Hepatocyte (in vitro differentiated cells): ENCODE data around the gene SDK1. TPM values are rescaled to one million over a fixed set of nuclear protein-coding genes. Genes with fewer than 3 reads are reported as not detected.
A peak's percentile ranks its signal among the peaks of the same experiment; 100 is the strongest.

Source experiments
- DNase-seq: peaks from one replicate; pipeline ENCODE4 v3.0.0-alpha.2; 2016; ENCODE audit warnings: low spot score
- H2AFZ ChIP-seq: fragments of 200-600 bp; sonication (generic); 2 replicates; pipeline ENCODE4 v1.6.0; 2016; ENCODE audit warnings: antibody characterized with exemption, mild to moderate bottlenecking
- H3K27ac ChIP-seq: fragments of 200-600 bp; sonication (generic); 2 replicates; pipeline ENCODE4 v1.5.1; 2016; ENCODE audit warnings: mild to moderate bottlenecking
- H3K27me3 ChIP-seq: fragments of 200-600 bp; sonication (generic); 2 replicates; pipeline ENCODE4 v1.6.1; 2016
- H3K36me3 ChIP-seq: fragments of 200-600 bp; sonication (generic); replicated peaks from 2 replicates; pipeline ENCODE4 v1.5.1; 2016; ENCODE audit warnings: low read depth; ENCODE audit not compliant: insufficient read depth
- H3K4me1 ChIP-seq: fragments of 200-600 bp; sonication (generic); 2 replicates; pipeline ENCODE4 v1.5.1; 2016; ENCODE audit warnings: mild to moderate bottlenecking, moderate library complexity; ENCODE audit not compliant: insufficient read depth
- H3K4me2 ChIP-seq: fragments of 200-600 bp; sonication (generic); 2 replicates; pipeline ENCODE4 v1.6.0; 2016
- H3K4me3 ChIP-seq: fragments of 200-600 bp; sonication (generic); 2 replicates; pipeline ENCODE4 v1.5.1; 2016; ENCODE audit warnings: mild to moderate bottlenecking
- H3K79me2 ChIP-seq: fragments of 200-600 bp; sonication (generic); 2 replicates; pipeline ENCODE4 v1.6.0; 2017; ENCODE audit warnings: mild to moderate bottlenecking
- H3K9me2 ChIP-seq: fragments of 200-600 bp; sonication (generic); replicated peaks from 2 replicates; pipeline ENCODE4 v1.6.0; 2017; ENCODE audit warnings: mild to moderate bottlenecking; ENCODE audit not compliant: insufficient read depth
- H3K9me3 ChIP-seq: fragments of 200-600 bp; sonication (generic); 2 replicates; pipeline ENCODE4 v1.5.1; 2016; ENCODE audit warnings: low read depth, mild to moderate bottlenecking
- H4K20me1 ChIP-seq: fragments of 200-600 bp; sonication (generic); 2 replicates; pipeline ENCODE4 v1.6.0; 2016; ENCODE audit warnings: mild to moderate bottlenecking; ENCODE audit not compliant: insufficient read depth, poor library complexity, severe bottlenecking
- CTCF ChIP-seq: fragments of 200-600 bp; sonication (generic); IDR thresholded peaks from 2 replicates; pipeline ENCODE4 v1.5.1; 2016; ENCODE audit warnings: antibody characterized with exemption, mild to moderate bottlenecking; ENCODE audit not compliant: poor library complexity
- EZH2 ChIP-seq: fragments of 200-600 bp; sonication (generic); IDR thresholded peaks from 2 replicates; pipeline ENCODE4 v1.6.1; 2016; ENCODE audit warnings: antibody characterized with exemption, mild to moderate bottlenecking, borderline replicate concordance
- EZH2phosphoT487 ChIP-seq: fragments of 200-600 bp; sonication (generic); IDR thresholded peaks from one replicate; pipeline ENCODE4 v1.6.1; 2018; ENCODE audit warnings: antibody characterized with exemption, mild to moderate bottlenecking, low read depth, moderate library complexity; ENCODE audit not compliant: unreplicated experiment, severe bottlenecking
- WGBS: methylation state at CpG from one replicate; pipeline ENCODE4 v1.1.6; 2016; ENCODE audit warnings: low lambda C conversion rate; ENCODE audit errors: missing lambda C conversion rate; 5-methylcytosine and 5-hydroxymethylcytosine counted together
- polyA plus RNA-seq: library from polyadenylated mRNA; unstranded; fragments of >200 nt; fragmentation: Nextera tagmentation; extraction: Ambion mirVana; gene quantifications from 2 replicates; pipeline ENCODE4 v1.2.1, GENCODE V29; 2016
- total RNA-seq: library from RNA; depleted of rRNA; stranded (reverse); fragments of >200 nt; gene quantifications from 2 replicates; pipeline ENCODE4 v1.2.3, GENCODE V29; 2014

The SDK1 gene
- total and polyA plus RNA-seq, 2 experiments from 2014 or later, result 4.3 to 10.0 TPM

- WGBS, result 93% methylated on average over 4 of the region's 4 CpGs
- no peaks in the 10 kb centered on the region for H3K36me3 ChIP-seq
- H3K9me3 ChIP-seq, result no peaks in the 10 kb centered on the region
- H4K20me1 ChIP-seq, result no peaks in the 10 kb centered on the region
- no peak overlapping the region for H3K4me3 ChIP-seq
- DNase-seq, result no peak
- H3K79me2 ChIP-seq, result no peaks in the 10 kb centered on the region
- H3K27ac ChIP-seq, result no peak overlapping the region
- TF ChIP-seq EZH2, result no peak
- no peak for TF ChIP-seq CTCF
- H3K4me1 ChIP-seq, result no peaks in the 10 kb centered on the region
- no peaks in the 10 kb centered on the region for H3K9me2 ChIP-seq
- no peak overlapping the region for H3K4me2 ChIP-seq
- no peak overlapping the region for H2AFZ ChIP-seq
- no peaks in the 10 kb centered on the region for H3K27me3 ChIP-seq
These were observed 377.3 kb downstream of the SDK1 start for GRCh38 chr7:3678314-3678810.

- Histone ChIP-seq H3K27ac (no peak overlapping the region), H3K4me3 (no peak overlapping the region), H3K9me3 (no peaks in the 10 kb centered on the region), H3K36me3 (no peaks in the 10 kb centered on the region), H2AFZ (no peak overlapping the region), H3K9me2 (no peaks in the 10 kb centered on the region), H3K27me3 (no peaks in the 10 kb centered on the region), H3K4me2 (no peak overlapping the region), H4K20me1 (no peaks in the 10 kb centered on the region), H3K4me1 (peaks cover 3% of the 10 kb centered on the region), H3K79me2 (no peaks in the 10 kb centered on the region)
- no peak for DNase-seq
- WGBS, result 74% methylated on average over 10 of the region's 10 CpGs
- TF ChIP-seq EZH2phosphoT487, result no peak
- TF ChIP-seq EZH2, result no peak
- no peak for TF ChIP-seq CTCF
These were observed 381.1 kb downstream of the SDK1 start for GRCh38 chr7:3682028-3682710.

GRCh38 chr7:3683546-3684539, 382.8 kb downstream of the SDK1 start:
- peaks cover 3% of the 10 kb centered on the region for H3K4me1 ChIP-seq
- peak; percentile 69 for DNase-seq
- H3K27me3 ChIP-seq, result no peaks in the 10 kb centered on the region
- H3K36me3 ChIP-seq, result no peaks in the 10 kb centered on the region
- no peaks in the 10 kb centered on the region for H3K79me2 ChIP-seq
- H3K9me2 ChIP-seq, result no peaks in the 10 kb centered on the region
- H2AFZ ChIP-seq, result no peak overlapping the region
- no peak overlapping the region for H3K4me3 ChIP-seq
- H3K4me2 ChIP-seq, result peak overlapping the region; percentile 47
- TF ChIP-seq EZH2 (no peak), CTCF (no peak), EZH2phosphoT487 (no peak)
- peak overlapping the region; percentile 24 for H3K27ac ChIP-seq
- WGBS, result 80% methylated on average over 12 of the region's 12 CpGs
- H3K9me3 ChIP-seq, result no peaks in the 10 kb centered on the region
- H4K20me1 ChIP-seq, result no peaks in the 10 kb centered on the region
